ENCODE results near the gene INPP1. TPM values are rescaled to one million over a fixed set of nuclear protein-coding genes. Genes with fewer than 3 reads are reported as not detected.

INPP1 gene
- total RNA-seq, 1 experiment from 2014 or later, result 4.3 TPM

DNA sequence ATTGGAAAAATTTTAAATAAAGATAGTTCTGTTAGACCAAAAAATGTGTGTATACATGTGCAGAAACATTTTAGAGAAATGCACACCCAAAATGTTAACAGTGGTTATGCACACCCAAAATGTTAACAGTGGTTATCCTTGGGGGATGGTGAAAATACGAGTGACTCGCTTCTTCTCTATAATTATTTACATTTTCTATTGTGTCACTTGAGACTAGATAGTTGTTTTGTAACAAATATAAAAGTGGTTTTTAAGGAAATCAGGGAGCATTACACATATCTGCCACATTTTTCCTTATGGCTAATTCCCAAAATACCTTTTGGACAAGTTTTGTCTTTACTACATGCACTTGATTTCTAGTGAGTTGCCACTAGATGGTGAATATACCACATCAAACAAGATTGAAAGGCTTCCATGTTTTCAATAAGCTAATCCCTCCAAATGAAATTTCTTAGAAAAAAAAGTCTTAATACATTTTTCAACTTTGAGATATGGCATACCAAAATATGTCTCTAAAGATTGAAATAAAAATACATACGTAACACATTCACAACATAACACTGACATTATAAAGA lies 14.7 kb upstream of the INPP1 start:
- no peak overlapping the region for H4K8ac ChIP-seq (replicated peaks; ENCODE audit: insufficient read length, low read depth, low read length)
- no peak overlapping the region for H3K27ac Mint-ChIP-seq
- H3K23ac ChIP-seq (ENCODE audit: insufficient read length, low read depth, low read length), result no peak overlapping the region
- no peak overlapping the region for H2BK5ac ChIP-seq (ENCODE audit: insufficient read length, low read length)
- no peak overlapping the region for H3K27ac ChIP-seq (ENCODE audit: insufficient read length, low read depth, low read length)
- no peak overlapping the region for H3T11ph ChIP-seq (ENCODE audit: low read length)
- no peak overlapping the region for H3K4ac ChIP-seq (ENCODE audit: low read depth, low read length)
- no peaks in the 10 kb centered on the region for H3K79me1 ChIP-seq (ENCODE audit: insufficient read depth, low read depth, low read length, poor library complexity, severe bottlenecking)
- H3K79me2 ChIP-seq (ENCODE audit: insufficient read depth, low read length), result no peaks in the 10 kb centered on the region
- no peaks in the 10 kb centered on the region for H3K4me1 Mint-ChIP-seq
- no peaks in the 10 kb centered on the region for H3K36me3 Mint-ChIP-seq (ENCODE audit: insufficient read depth in 1 of 3, low read depth in 3 of 3)
- H3K18ac ChIP-seq (ENCODE audit: insufficient read length, low read depth, low read length), result no peak overlapping the region
- TF ChIP-seq, protein P1, sequence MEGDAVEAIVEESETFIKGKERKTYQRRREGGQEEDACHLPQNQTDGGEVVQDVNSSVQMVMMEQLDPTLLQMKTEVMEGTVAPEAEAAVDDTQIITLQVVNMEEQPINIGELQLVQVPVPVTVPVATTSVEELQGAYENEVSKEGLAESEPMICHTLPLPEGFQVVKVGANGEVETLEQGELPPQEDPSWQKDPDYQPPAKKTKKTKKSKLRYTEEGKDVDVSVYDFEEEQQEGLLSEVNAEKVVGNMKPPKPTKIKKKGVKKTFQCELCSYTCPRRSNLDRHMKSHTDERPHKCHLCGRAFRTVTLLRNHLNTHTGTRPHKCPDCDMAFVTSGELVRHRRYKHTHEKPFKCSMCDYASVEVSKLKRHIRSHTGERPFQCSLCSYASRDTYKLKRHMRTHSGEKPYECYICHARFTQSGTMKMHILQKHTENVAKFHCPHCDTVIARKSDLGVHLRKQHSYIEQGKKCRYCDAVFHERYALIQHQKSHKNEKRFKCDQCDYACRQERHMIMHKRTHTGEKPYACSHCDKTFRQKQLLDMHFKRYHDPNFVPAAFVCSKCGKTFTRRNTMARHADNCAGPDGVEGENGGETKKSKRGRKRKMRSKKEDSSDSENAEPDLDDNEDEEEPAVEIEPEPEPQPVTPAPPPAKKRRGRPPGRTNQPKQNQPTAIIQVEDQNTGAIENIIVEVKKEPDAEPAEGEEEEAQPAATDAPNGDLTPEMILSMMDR (conservative IDR thresholded peaks at IDR 0.05), result peak; percentile 24; the same call in 1 of the 3 replicates
- no peak overlapping the region for H2BK15ac ChIP-seq (ENCODE audit: low read depth, low read length)
- H3K4me2 ChIP-seq (ENCODE audit: insufficient read depth, insufficient read length, low read length), result no peak overlapping the region
- no peak overlapping the region for H3K14ac ChIP-seq (ENCODE audit: insufficient read depth, low read length)
- no peaks in the 10 kb centered on the region for H3K4me1 ChIP-seq (ENCODE audit: insufficient read depth, low read length)
- no peak overlapping the region for H2AK5ac ChIP-seq (ENCODE audit: insufficient read length, low read length)
- no peak overlapping the region for H3K4me3 Mint-ChIP-seq
- H4K5ac ChIP-seq (ENCODE audit: insufficient read length, low read depth, low read length), result no peak overlapping the region
- H3K27me3 ChIP-seq (ENCODE audit: insufficient read depth, low read length), result no peaks in the 10 kb centered on the region
- no peak overlapping the region for H4K91ac ChIP-seq (ENCODE audit: insufficient read length, low read depth, low read length)
- WGBS (ENCODE audit: extremely low coverage, insufficient read length, low lambda C conversion rate), result no CpG with 5 or more reads among the region's 3 CpGs
- no peaks in the 10 kb centered on the region for H3K23me2 ChIP-seq (ENCODE audit: insufficient read length, low read depth, low read length, poor library complexity, severe bottlenecking)
- no peak overlapping the region for H3K9ac ChIP-seq (ENCODE audit: extremely low read depth, insufficient read length, low read length)
- H3K9me3 Mint-ChIP-seq, result no peaks in the 10 kb centered on the region
- 0 out of 2 replicates have a peak, but pooled peaks cover 5% of the 10 kb centered on the region for H3K27me3 Mint-ChIP-seq (ENCODE audit: low read depth)
- H3K9me3 ChIP-seq (ENCODE audit: control insufficient read depth, low read depth, low read length), result no peaks in the 10 kb centered on the region
- no peak for DNase-seq
- no peak overlapping the region for H2AFZ ChIP-seq (ENCODE audit: low read length)
- no peak overlapping the region for H3K56ac ChIP-seq (ENCODE audit: insufficient read length, low read depth, low read length)
- H4K20me1 ChIP-seq (ENCODE audit: control insufficient read depth, insufficient read depth, insufficient read length), result no peaks in the 10 kb centered on the region
- H2BK20ac ChIP-seq (ENCODE audit: low read depth, low read length, poor library complexity, severe bottlenecking), result no peak overlapping the region
- H2BK120ac ChIP-seq (ENCODE audit: low read depth, low read length, poor library complexity, severe bottlenecking), result no peak overlapping the region
- H2BK12ac ChIP-seq (ENCODE audit: insufficient read length, low read depth, low read length), result no peak overlapping the region

Measured in H9 (cell line).